Keratinocyte (primary cell): ENCODE results near the gene AVL9.

Experiments
- CTCF ChIP-seq, 3 experiments: IDR thresholded peaks in 1 of 3; conservative IDR thresholded peaks in 1 of 3; optimal IDR thresholded peaks in 1 of 3; 2 replicates in 2 of 3; 3 replicates in 1 of 3; pipeline versions ENCODE3 to v1.5.1; 2011; ENCODE audit warnings: low read length in 3 of 3, mild to moderate bottlenecking in 3 of 3, moderate library complexity in 2 of 3, control low read depth in 1 of 3, inconsistent platforms in 1 of 3; ENCODE audit not compliant: insufficient read depth in 2 of 3; ENCODE audit errors: extremely low read depth in 1 of 3
- EZH2 ChIP-seq: IDR thresholded peaks from one replicate; pipeline ENCODE4 v1.6.1; 2012; ENCODE audit warnings: inconsistent platforms, mild to moderate bottlenecking, low read length, moderate library complexity

GRCh38 chr7:32532716-32533115 lies 37.4 kb downstream of the AVL9 start:
- no peak for TF ChIP-seq CTCF (optimal IDR thresholded peaks at IDR 0.05 in 1 of 3, IDR thresholded peaks at IDR 0.05 in 1 of 3, conservative IDR thresholded peaks at IDR 0.05 in 1 of 3; ENCODE audit: extremely low read depth in 1 of 3, insufficient read depth in 2 of 3, low read length in 3 of 3)
- no peak for TF ChIP-seq EZH2
